Measurements from ENCODE around the gene MARCHF5. TPM values are rescaled to one million over a fixed set of nuclear protein-coding genes. Genes with fewer than 3 reads are reported as not detected.
A peak's percentile ranks its signal among the peaks of the same experiment; 100 is the strongest.

Gene MARCHF5, protein sequence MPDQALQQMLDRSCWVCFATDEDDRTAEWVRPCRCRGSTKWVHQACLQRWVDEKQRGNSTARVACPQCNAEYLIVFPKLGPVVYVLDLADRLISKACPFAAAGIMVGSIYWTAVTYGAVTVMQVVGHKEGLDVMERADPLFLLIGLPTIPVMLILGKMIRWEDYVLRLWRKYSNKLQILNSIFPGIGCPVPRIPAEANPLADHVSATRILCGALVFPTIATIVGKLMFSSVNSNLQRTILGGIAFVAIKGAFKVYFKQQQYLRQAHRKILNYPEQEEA
- 32.1 TPM for total RNA-seq
- long read RNA-seq, transcript MARCH5-201 (6 exons, 3,926 nt): major isoform, 91 of 105 reads
- long read RNA-seq, partial matches to known transcripts: 12 of 105 reads
- long read RNA-seq, other reads (novel, unspliced or antisense): 2 of 105 reads

DNA sequence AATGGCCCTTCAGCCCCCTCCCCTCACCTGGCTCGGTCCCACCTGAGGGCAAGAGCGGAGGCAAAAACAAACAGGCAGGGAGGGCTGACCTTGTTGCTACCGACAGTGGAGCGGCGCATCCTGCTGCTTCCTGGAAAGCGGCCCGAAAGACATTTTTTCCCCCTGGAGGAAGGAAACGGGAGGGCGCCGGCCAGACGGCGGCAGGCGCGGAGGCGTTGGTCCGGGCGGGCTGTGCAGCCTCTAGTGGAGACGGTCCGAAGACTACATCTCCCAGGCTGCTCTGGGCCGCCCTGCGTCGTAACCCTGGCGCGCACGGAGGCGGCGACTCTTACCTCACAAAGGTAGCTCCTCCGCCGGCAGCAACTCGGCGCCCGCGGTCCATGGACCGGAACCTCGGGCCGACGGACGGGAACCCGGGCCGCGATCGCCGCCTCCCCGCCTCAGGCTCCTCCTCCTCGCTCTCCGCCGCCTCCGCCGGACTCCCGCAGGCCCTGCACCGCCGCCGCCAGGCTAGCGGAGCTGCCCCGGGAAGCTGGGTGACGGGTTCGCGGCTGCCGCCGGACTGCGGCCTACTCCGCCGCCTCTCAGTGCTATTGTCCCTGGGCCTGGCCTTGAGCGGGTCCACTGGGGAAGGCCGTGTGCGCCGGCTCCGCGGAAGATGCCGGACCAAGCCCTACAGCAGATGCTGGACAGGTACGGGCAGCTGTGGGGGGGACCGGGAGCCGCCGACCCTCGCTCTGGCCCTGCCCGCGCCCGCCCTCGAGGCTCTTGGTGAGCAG is at the start of gene MARCHF5, which contains the start of gene CPEB3:
Gene MARCHF5, plus strand, starts transcription at position 331 of the 779 bp plus-strand sequence. Its CDS starts 328 bp downstream, at position 659.
Gene CPEB3, minus strand, starts transcription at position 242 of the 779 bp plus-strand sequence. CDS start 50,728 bp downstream, outside the sequence.
- intact Hi-C loops (cut with DNase I): loop anchor here (1.0 to 5.0 kb wide), 4 partner anchors 48 to 204 kb away; no protein-coding TSS in a partner anchor

GRCh38 chr10:92241501-92241900 is 49.5 kb upstream of the MARCHF5 start:
- DNase-seq (ENCODE audit: low spot score): no peak
- intact Hi-C loops (cut with DNase I): no loop called here

More for the DNA sequence above, at the start of gene MARCHF5, which contains the start of gene CPEB3:
- peak; percentile 99 for DNase-seq (ENCODE audit: low spot score)

DNA sequence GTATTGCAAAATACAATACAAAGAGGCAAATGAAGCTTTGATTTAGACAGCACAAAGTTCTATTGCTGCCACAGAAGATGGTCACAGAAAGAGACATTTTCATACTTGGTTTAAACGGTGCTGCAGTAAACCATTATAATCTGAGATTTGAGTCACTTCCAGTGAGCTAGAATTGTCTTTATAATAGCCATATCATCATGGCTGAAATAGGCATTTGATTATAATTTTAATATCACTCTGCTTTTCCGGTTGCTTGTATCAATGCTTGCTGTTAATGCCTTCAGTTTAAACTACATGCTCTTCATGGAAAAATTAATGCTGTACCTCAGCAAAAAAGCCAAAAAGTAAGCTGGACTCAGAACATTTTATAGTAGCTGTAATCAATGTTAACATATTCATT is 48.6 kb upstream of the MARCHF5 start:
- intact Hi-C loops (cut with DNase I): no loop called here
- no peak for DNase-seq (ENCODE audit: low spot score)

DNA sequence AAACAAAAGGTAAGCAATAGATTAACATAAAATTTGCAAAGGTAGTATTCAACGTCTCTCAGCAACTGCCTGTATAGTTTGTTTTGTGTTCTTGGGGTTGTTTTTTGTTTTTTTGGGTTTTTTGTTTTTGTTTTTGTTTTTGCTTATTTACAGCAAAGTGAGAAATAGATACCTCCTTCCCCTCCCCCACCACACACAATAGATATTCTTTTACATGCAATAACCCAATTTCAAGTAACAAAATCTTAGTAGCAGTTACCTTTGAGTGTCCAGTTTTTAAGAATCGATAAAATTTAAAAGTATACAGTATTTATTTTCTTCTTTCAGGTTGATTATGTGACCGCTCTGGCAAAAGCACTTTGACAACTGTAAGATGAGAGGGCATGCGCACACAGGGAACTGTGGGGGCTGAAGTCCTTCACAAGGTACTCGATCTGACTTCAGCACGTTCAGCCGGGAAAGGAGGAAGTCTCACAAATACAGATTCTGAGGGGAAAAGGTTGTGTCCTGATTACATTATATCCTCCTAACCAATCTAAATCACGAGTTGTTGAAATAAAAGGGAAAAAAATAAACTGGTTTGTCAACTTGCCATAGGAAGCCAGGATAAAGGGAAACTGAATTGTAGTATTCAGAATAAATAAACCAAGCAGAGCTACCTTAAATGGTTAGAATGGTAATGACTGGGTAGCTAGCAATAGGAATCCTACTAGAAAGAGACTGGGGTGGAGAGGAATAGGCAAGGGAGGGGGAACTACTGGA is 47.9 kb upstream of the MARCHF5 start:
- intact Hi-C loops (cut with DNase I): loop anchor here (1.0 kb wide), 1 partner anchor 48 kb away; the partner anchor contains the start of genes CPEB3 and MARCHF5
- DNase-seq (ENCODE audit: low spot score): peak; percentile 80

- intact Hi-C loops (cut with DNase I): no loop called here
- DNase-seq (ENCODE audit: low spot score): no peak
These were observed 46.2 kb upstream of the MARCHF5 start for GRCh38 chr10:92244796-92245195.

- DNase-seq (ENCODE audit: low spot score): no peak
- intact Hi-C loops (cut with DNase I): no loop called here
These were observed 42.4 kb upstream of the MARCHF5 start for GRCh38 chr10:92248566-92248965.

GRCh38 chr10:92263396-92263795 is 27.6 kb upstream of the MARCHF5 start:
- no peak for DNase-seq (ENCODE audit: low spot score)
- intact Hi-C loops (cut with DNase I): no loop called here

DNA sequence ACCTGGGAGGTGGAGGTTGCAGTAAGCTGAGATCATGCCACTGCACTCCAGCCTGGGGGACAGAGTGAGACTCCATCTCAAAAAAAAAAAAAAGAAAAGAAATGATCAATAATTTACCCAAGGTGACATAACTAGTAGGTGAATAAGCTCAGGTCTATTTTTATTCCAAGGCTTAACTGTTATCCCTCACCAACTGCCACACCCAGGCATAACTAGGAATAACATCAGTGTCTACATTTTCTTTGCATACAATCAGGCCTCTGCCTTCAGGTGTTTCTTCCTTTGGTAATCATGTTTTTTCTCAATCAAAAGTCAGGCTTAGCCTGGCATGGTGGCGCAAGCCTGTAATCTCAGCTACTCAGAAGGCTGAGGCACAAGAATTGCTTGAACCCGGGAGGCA is 26.7 kb upstream of the MARCHF5 start:
- intact Hi-C loops (cut with DNase I): no loop called here
- no peak for DNase-seq (ENCODE audit: low spot score)

DNA sequence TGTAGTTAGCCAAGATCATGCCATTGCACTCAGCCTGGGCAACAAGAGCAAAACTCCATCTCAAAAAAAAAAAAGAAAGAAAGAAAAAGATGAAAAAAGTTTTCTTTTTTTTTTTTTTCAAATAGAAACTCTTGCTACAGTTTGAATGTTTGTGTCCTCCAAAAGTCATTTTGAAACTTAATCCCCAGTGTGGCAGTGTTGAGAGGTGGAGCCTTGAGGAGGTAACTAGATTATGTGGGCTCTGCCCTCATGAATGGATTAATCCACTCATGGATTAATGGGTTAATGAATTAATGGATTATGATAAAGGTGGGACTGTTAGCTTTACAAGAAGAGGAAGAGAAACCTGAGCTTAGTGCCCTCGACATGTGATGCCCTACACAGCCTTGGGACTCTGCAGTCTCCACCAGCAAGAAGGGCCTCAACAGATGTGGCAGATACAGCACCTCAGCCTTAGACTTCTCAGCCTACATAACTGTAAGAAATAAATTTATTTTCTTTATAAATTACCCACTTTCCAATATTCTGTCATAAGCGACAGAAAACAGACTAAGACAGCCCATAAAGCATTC is 25.2 kb upstream of the MARCHF5 start:
- DNase-seq (ENCODE audit: low spot score): no peak

DNA sequence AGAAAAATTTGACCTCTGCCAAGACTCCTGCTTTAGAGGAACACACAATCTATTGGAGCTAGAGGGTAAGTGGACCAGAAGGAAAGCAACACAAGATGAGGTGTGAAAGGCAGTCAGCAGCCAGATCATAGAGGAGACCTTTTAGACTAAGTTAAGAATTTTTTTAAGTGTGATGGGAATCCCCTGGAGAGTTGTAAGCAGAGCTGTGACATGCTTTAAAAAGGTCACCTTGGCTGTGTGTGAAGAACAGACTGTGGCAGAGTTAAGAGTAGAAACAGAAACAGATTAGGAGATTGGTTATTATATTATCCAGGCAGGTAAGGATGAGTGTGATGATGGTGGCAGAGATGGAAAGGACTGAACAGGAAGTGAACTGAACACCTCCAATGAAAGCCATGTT is 23.6 kb upstream of the MARCHF5 start:
- intact Hi-C loops (cut with DNase I): no loop called here
- no peak for DNase-seq (ENCODE audit: low spot score)

More for the DNA sequence above, 25.2 kb upstream of the MARCHF5 start:
- intact Hi-C loops (cut with DNase I): no loop called here

DNA sequence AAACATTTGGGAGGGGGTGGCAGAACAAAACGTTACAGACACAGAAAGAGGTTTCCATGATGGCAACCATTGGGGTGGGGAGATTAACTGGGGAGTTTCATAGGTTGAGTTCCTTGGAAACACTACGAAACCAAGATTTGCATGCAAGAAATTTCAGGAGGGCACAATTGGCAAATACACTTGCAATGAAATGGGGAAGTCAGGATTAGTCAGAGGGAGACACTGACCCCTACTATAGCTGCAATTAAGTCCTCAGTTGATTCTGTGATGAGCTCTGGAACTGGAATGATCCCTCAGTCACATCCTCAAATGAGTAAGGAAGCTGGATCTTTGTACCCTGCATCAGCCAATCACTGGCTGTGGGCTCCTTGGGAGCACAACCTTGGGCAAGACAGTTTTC is 22.2 kb upstream of the MARCHF5 start:
- intact Hi-C loops (cut with DNase I): no loop called here
- no peak for DNase-seq (ENCODE audit: low spot score)

DNA sequence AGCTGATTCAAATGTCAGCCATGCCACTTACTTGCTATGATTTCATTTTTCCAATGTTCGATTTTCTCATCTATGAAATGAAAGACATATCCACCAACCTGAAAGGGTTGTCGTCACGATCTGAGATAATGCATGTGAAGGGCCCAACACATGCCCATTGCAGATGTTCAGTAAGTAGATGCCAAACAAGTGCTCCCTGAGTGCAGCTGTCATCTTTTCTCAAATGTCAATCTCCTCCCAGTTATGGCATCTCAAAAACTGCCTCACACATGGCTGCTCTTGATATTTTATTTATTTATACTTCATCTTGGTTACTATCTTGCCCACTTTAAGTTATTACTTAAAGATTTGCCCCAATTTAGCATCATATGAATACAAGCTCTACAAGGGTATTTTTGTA is 16.9 kb upstream of the MARCHF5 start:
- intact Hi-C loops (cut with DNase I): no loop called here
- DNase-seq (ENCODE audit: low spot score): no peak

DNA sequence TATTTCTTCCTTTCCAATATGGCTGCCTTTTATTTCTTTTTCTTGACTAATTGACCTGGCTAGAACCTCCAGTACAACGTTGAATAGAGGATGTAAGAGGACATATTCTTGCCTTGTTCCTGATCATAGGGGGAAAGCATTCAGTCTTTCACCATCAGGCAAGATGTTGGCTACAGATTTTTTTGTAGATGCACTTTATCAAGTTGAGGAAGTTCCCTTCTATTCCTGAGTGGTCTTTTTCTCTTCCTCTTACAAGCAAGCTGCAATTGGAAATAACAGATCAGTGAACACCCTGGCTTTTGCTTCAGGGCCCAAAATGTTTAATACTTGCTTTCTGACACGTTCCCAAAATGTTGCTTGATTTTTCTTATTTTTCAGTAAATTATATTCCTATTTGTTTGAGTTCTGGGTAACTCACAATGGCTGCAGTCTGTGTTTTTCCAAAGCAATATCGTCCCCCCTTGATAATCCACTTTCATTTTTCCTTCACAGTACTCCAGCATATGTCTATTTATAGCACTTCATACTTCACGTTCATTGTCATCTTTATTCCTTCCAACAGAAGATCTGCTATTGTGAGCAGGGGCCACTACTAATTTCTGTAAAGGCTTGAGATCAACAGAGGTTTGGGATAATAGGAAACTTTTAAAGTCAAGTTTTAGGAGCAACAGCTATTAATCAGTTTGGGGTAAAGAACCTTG is 11.8 kb upstream of the MARCHF5 start:
- intact Hi-C loops (cut with DNase I): loop anchor here (5.0 kb wide), 1 partner anchor 42 kb away; no protein-coding TSS in a partner anchor
- no peak for DNase-seq (ENCODE audit: low spot score)

DNA sequence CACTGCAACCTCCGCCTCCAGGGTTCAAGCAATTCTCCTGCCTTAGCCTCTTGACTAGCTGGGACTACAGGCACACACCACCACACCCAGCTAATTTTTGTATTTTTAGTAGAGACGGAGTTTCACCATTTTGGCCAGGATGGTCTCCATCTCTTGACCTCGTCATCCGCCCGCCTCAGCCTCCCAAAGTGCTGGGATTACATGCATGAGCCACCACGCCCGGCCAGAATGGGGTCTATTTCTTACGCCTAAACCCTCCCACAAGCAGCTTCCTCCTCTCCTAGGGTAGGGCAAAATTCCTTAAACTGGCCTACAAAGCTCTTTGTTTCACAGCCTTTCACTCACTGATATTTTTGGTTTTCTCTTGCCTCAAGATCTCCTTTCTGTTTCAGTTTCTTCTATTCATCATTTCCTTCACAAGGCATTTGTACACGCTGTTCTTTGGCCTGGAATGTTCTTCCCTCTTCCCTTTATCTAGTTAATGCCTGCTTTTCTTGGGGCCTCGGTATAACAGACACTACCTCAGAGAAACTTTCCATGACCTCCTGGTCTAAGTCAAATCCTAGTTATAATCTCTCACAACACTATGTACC is 6.8 kb upstream of the MARCHF5 start:
- DNase-seq (ENCODE audit: low spot score): no peak
- intact Hi-C loops (cut with DNase I): no loop called here

GRCh38 chr10:92290076-92290836 is 711 bp upstream of the MARCHF5 start:
- intact Hi-C loops (cut with DNase I): loop anchor here (2.0 to 5.0 kb wide), 2 partner anchors 142 to 203 kb away; no protein-coding TSS in a partner anchor
- no peak for DNase-seq (ENCODE audit: low spot score)

- intact Hi-C loops (cut with DNase I): loop anchor here (1.0 to 5.0 kb wide), 4 partner anchors 48 to 205 kb away; no protein-coding TSS in a partner anchor
- no peak for DNase-seq (ENCODE audit: low spot score)
These were observed 574 bp downstream of the MARCHF5 start for GRCh38 chr10:92291616-92291865.

- intact Hi-C loops (cut with DNase I): loop anchor here (1.0 to 5.0 kb wide), 4 partner anchors 49 to 205 kb away; no protein-coding TSS in a partner anchor
- DNase-seq (ENCODE audit: low spot score): no peak
These were observed 1.2 kb downstream of the MARCHF5 start for GRCh38 chr10:92291921-92292845.
